ENCODE data around the gene CNOT6. TPM values are rescaled to one million over a fixed set of nuclear protein-coding genes. Genes with fewer than 3 reads are reported as not detected.

The CNOT6 gene
- total RNA-seq, 6 donors from 2014 or later: 9.7 to 27.8 (median 18.2) TPM

GRCh38 chr5:180545248-180545647 is 51.1 kb downstream of the CNOT6 start:
- WGBS, 2 donors: 93 to 94% methylated on average over 3 of the region's 3 CpGs
- no peak for DNase-seq
- no peak overlapping the region for H3K4me3 ChIP-seq

DNA sequence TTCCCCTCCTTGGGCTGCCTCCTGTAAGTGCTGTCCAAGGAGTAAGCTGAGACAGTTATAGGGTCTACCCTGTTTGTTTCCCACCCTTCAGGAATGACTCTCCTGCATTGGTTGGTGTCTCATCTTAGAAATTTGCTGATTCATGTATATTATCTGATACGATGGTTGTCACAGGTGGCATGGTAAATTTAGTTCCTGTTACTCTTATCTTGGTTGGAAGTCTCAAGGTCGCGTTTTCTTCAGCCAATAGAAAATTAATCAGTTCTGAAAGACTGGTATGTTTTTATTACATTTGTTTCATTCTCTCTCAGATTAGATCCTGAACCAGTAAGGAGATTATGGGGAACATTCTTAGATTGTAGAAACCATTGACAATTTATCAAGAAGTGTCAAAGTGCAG is 54.4 kb downstream of the CNOT6 start:
- TF ChIP-seq POLR2AphosphoS5 (IDR thresholded peaks at IDR 0.05) (no peak), EP300 (IDR thresholded peaks at IDR 0.05) (no peak), POLR2A (IDR thresholded peaks at IDR 0.05) (no peak)
- TF ChIP-seq, protein P1, sequence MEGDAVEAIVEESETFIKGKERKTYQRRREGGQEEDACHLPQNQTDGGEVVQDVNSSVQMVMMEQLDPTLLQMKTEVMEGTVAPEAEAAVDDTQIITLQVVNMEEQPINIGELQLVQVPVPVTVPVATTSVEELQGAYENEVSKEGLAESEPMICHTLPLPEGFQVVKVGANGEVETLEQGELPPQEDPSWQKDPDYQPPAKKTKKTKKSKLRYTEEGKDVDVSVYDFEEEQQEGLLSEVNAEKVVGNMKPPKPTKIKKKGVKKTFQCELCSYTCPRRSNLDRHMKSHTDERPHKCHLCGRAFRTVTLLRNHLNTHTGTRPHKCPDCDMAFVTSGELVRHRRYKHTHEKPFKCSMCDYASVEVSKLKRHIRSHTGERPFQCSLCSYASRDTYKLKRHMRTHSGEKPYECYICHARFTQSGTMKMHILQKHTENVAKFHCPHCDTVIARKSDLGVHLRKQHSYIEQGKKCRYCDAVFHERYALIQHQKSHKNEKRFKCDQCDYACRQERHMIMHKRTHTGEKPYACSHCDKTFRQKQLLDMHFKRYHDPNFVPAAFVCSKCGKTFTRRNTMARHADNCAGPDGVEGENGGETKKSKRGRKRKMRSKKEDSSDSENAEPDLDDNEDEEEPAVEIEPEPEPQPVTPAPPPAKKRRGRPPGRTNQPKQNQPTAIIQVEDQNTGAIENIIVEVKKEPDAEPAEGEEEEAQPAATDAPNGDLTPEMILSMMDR (IDR thresholded peaks at IDR 0.05): no peak
- H3K27ac ChIP-seq: no peak overlapping the region
- no peaks in the 10 kb centered on the region for H3K4me1 ChIP-seq
- no peak for DNase-seq
- WGBS, 2 donors: 77 to 80% methylated on average over 3 of the region's 3 CpGs
- no peak for ATAC-seq (ENCODE audit: low FRiP score in 2 of 2)
- H3K36me3 ChIP-seq: peaks cover 0 to 32% (median 15%) of the 10 kb centered on the region in 4 donors
- no peaks in the 10 kb centered on the region for H3K27me3 ChIP-seq
- H3K9me3 ChIP-seq: no peaks in the 10 kb centered on the region
- H3K4me3 ChIP-seq: no peak overlapping the region

More at GRCh38 chr5:180545248-180545647, 51.1 kb downstream of the CNOT6 start:
- TF ChIP-seq, protein P1 (IDR thresholded peaks at IDR 0.05): no peak
- TF ChIP-seq EP300 (IDR thresholded peaks at IDR 0.05) (no peak), POLR2A (IDR thresholded peaks at IDR 0.05) (no peak), POLR2AphosphoS5 (IDR thresholded peaks at IDR 0.05) (no peak)
- no peak for ATAC-seq (ENCODE audit: low FRiP score in 2 of 2)
- Histone ChIP-seq H3K4me1 (no peaks in the 10 kb centered on the region), H3K27ac (no peak overlapping the region), H3K9me3 (no peaks in the 10 kb centered on the region), H3K27me3 (no peaks in the 10 kb centered on the region), H3K36me3 (peaks cover 0 to 16% (median 3%) of the 10 kb centered on the region in 4 donors)

DNA sequence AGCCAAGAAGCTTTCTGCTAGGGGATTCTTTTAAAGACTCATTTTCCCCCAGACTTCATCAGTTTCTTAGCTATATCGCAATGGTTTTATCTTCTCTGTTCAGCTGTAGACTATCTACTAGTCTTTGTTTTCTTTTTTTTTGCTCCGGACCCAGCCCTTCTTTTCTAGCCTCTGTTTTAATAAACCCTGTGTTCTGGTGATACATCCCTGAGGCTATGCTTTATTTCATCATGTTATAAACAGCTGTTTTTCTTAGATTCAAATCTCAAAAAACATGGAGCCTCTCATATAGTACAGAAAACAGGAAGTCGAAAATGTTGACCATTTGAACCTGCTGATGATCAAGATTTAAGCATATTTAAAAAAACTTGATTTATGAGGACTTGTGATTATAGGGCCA is 59.4 kb downstream of the CNOT6 start:
- H3K9me3 ChIP-seq: no peaks in the 10 kb centered on the region
- peaks cover 0 to 43% (median 15%) of the 10 kb centered on the region in 4 donors for H3K36me3 ChIP-seq
- no peak for DNase-seq
- H3K27ac ChIP-seq: no peak overlapping the region
- TF ChIP-seq, protein P1 (IDR thresholded peaks at IDR 0.05): no peak
- TF ChIP-seq POLR2A (IDR thresholded peaks at IDR 0.05) (no peak), POLR2AphosphoS5 (IDR thresholded peaks at IDR 0.05) (no peak), EP300 (IDR thresholded peaks at IDR 0.05) (no peak)
- no peak for ATAC-seq (ENCODE audit: low FRiP score in 2 of 2)
- WGBS, 2 donors: 90 to 96% methylated on average over 3 of the region's 3 CpGs
- no peaks in the 10 kb centered on the region for H3K27me3 ChIP-seq
- no peak overlapping the region for H3K4me3 ChIP-seq
- H3K4me1 ChIP-seq: peaks cover 0 to 7% (median 0%) of the 10 kb centered on the region in 4 donors

GRCh38 chr5:180555168-180555921 is 61.2 kb downstream of the CNOT6 start:
- H3K27ac ChIP-seq: no peak overlapping the region
- H3K36me3 ChIP-seq: peaks cover 0 to 36% (median 11%) of the 10 kb centered on the region in 4 donors
- H3K4me1 ChIP-seq: peaks cover 0 to 7% (median 0%) of the 10 kb centered on the region in 4 donors
- TF ChIP-seq POLR2A (IDR thresholded peaks at IDR 0.05) (no peak), EP300 (IDR thresholded peaks at IDR 0.05) (no peak), POLR2AphosphoS5 (IDR thresholded peaks at IDR 0.05) (no peak)
- TF ChIP-seq, protein P1 (IDR thresholded peaks at IDR 0.05): no peak
- ATAC-seq (ENCODE audit: low FRiP score in 2 of 2) (no peak), DNase-seq (no peak)
- WGBS, 2 donors: 78 to 87% methylated on average over 7 of the region's 7 CpGs
- H3K4me3 ChIP-seq: no peak overlapping the region
- no peaks in the 10 kb centered on the region for H3K27me3 ChIP-seq
- no peaks in the 10 kb centered on the region for H3K9me3 ChIP-seq

Data from upper lobe of left lung (tissue), 6 donors.